Suppressor macrophage (primary cell): ENCODE measurements around the gene KIF21B.
"Not testable (repeated sequence)": the region's sequence is repeated elsewhere in the genome, so short reads cannot be mapped to it uniquely, and the experiment has no call there.

Experiments used
- DNase-seq, 4 experiments: peaks; one replicate each; pipeline ENCODE4 v3.0.0-alpha.2; 2020 to 2022

Gene KIF21B

DNA sequence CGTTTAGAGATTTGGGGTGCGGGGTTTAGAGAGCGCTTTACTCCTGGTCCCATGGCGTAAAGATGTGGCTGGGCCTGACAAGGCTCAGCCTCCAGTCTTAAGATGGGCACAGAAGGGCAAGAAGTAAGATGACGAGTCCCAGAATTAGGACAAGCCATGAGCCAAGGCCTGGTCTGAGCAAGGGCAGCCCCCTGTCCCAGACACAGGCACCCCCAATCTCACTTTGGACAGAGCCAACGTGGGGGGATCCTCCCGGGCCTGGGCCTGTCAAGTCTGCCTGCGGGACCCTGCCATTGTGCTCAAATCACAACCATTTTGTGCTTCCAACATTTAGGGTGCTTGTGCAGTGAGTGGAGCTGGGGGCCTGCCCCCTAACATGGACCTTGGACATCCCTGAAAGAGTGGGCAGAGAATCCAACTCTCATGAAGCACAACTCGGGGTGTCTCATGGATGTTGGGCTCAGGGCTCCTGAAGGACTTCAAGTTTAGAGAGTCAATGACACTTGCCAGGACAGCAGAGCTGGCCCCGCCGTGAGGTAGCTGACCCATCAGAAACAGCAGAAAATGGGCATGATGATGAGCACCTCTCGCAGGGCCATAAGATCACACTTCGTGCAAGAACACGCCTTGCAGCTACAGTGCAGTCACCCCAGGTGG, 52.6 kb downstream of the KIF21B start:
- DNase-seq, result no peak

DNA sequence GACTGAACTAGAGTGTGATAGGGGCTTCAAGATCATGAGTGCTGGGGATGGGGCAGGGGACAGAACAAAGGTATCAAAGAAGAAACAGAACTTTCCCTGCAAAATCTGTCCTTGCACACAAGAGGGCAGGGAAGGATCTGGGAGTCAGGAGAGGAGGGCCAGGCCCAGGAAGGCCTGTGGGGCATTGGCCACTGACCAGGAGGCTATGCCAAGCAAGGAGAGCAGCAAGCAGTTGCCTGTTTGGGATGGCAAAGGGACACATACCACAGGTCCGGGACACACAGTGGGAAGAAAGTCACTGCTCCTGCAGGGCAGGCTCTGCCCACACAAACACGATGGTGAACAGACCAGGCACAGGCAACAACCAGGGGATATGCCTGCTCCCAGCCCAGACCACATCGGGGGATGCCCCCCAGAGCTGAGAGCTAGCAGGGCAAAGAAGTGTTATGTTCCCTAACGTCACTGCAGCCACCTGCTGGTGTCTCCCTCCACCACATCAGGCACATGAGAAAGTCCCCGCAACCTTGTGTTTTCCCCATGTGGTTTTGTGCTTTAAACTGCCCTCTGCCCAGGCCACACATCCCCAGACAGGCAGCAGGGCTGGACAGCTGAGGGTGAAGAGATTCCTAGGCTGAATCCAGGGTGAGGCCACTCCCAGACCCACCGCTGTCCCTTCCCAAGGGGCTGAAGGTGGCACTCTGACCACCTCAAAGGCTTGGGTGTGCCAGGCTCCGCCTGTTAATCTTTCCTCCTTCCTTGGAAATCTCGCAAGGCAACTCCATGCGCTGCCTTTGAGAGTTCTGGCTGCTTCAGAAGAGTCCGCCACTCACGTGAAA, 53.6 kb downstream of the KIF21B start:
- DNase-seq, result no peak

DNA sequence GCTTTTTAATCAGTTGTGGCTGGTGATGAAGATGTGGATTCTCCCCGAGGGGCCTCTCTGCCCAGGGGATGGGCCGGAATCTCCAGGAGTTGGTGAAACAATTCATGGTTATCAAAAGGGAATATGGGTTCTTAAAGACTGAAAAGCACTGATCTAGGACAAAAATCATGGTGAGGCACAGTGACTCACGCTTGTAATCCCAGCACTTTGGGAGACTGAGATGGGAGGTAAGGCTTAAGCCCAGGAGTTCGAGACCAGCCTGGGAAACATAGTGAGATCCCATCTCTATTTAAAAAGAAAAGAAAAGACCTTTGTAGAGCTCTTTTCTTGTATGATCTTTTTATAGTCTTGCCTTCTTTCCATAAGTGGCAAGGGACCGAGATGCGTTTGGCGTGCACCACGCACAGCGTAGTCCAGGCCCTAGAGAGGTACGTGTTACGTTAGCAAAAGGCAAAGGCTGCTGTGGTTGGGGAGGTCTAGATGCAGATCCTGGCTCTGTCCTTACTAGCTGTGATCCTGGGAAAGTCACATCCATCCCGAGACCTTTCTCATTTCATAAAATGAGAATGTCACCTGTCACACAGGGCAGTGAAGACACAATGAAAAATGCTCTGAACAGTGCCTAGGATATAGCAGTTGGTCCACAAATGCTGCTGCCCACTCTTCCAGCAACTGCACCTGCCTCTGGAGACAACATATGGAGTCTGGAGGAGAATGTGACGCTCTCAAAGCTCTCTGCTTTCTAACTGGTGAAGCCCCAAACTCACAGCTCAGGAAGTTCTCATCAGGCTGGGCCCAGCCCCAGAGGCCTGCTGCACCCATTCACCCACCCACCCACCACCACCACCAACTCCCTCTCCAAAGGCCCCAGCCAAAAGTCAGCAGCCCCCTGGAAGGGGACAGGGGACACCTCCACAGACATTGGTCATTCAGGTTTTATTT, 54.8 kb downstream of the KIF21B start:
- DNase-seq, result no peak

DNA sequence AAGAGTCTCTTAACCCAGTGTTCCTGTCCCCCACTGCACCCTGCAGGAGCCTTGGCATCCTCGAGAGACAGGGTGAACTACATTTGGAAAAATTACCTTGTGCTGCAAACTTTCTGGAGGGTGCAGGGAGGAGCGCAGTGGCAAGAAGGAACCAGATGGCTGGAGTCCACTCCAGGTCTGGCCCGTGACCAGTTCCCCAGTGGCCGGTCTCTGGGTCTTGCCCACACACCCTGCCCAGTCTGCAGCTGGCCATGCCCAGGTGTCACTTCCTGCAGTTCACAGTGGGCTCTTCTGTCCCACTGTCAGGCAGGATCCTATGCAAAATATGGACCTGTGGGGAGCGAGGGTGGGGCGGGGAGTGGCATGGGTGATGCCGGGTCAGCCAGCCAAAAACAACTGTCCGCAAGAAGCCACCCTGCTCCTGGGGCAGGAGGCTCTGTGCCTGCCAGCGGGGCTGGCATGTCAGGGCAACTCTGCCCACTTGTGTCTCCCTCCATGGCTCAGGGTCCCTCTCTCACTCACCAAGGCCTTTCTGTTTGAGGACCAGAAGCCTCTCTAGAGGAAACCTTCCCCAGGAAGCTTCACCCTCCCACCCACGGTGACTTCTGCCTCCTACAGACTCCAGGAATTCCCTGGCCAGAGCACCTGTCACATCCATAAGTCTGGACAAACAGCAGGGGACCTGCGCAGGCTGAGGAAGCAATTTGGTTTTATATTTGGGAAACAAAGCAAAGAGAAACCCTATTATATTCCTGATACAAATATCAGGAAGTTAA, 55.6 kb downstream of the KIF21B start:
- DNase-seq, result no peak

DNA sequence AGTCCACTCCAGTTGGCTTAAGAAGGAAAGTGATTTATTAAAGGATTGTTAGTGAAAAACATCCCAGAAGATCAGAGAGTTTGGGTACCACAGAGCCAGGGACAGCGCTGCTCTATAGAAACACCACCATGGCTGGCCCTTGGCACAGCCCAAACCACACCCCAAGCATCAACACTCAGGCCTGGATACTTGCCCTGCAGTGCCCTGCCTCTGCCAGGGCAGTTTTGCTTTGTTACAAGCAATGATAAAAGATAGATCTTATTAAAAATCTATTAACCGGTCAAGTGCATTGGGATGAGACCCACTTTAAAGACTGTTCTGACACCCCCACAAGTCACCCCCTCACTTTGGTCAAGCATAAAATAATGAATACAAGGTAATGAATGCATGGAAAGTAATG, 56.6 kb downstream of the KIF21B start:
- DNase-seq, result no peak

DNA sequence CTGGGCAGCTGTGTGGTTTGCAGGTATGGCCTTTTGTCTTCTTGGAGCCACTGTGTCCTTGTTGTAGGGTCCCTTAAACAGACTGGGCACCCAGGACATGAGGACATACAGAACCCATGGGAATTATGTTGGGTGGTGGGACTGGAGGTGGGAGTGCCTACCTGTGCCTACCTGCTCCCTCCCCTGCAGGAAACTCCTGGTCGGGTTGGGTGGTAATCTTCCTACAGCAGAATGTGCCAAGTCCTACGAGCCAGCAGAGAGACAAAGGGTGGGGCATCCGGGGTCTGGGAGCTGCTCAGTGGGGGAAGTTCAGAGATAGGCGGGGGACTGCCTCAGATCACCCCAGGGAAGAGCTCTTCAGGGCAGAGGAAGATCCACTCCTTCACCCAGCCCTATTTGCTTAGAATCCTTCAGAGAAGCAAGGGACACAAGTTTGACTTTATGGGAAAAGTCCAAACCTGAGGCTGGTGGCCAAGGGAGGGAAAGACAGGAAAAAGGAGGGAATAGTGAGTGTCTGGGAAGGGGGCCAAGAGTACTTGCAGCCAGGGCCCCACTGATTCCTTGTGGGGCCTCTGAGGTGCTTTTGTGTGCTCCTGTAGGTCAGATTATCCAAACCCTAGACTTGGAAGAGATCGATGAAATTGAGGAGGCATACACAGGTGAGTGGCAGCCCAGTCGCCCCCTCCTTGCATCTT, 58.3 kb downstream of the KIF21B start:
- no peak for DNase-seq

DNA sequence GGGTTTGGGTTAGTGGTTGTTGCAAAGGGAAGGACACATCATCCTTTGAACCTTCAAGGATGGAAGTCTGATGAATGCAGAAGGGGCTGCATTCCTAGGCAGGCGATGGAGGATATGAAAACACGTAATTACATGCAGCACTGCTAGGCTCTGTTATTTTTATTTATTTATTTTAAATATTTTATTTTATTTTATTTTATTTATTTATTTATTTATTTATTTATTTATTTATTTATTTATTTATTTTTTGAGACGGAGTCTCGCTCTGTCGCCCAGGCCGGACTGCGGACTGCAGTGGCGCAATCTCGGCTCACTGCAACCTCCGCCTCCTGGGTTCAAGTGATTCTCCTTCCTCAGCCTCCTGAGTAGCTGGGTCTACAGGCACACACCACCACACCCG, 59.6 kb downstream of the KIF21B start:
- DNase-seq, result not testable (repeated sequence)

DNA sequence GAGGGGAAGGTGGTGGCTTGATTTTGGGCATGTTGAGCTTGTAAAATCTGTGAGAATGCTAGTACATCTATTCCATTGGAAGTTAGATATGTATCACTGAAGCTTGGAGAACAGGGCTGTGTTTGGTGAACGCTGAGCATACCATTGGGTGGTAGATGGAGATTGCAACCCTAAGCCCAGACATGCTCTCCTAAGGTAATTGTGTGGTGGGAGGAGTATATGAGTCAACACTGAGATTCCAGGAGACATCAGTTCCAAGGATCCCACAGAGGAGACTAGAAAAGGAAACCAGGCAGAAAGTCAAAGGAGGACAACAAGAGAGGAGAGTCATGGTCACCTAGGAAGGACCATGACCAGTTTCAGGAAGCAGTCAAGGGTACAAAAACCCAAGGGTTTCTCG, 60.4 kb downstream of the KIF21B start:
- no peak for DNase-seq

DNA sequence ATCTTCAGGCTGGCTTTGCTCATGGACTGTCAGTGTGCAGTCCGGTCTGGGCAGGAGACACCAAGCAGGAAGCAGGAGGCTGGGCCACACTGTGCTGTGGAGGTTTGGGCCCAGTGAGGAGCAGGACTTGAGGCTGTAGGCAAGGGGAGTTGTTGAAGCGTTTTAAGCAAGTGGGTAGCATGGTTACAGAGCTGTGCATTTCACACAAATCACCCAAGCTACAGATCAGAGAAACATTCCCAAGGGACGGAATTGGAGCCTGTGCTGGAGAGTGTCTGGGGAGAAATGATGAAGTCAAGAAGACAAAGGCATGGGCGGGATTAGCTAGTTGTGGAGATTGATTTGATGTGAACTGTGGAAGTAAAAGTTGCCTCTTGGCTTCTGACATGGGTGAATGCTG, 60.9 kb downstream of the KIF21B start:
- no peak for DNase-seq

DNA sequence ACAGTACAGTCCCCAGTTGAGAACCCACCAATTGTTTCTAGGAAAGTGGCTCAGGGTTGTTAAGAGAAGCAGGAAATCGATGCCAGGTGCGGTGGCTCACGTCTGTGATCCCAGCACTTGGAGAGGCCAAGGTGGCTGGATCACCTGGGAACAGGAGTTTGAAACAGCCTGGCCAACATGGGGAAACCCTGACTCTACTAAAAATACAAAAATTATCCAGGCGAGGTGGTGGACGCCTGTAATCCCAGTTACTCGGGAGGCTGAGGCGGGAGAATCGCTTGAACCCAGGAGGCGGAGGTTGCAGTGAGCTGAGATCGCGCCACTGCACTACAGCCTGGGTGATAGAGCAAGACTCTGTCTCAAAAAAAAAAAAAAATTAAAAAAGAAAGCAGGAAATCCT, 61.4 kb downstream of the KIF21B start:
- not testable (repeated sequence) for DNase-seq

DNA sequence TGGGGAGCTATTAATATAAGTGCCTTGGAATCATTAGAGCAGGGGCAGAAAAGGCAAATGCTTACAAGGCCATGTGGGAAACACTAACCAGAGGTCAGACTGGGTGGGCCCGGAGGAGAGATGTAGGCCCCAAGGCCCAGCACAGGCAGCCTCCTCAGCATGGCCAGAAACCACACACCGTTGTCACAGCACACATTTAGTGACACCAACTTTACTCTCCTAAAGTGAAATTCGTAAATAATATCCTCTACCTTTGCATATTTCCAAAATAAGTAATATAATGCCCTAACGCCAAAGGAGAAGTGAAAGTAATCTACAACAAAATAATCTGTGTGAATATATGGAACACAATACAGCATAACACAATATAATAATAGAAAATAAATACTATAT, 62.6 kb downstream of the KIF21B start:
- DNase-seq, result no peak

DNA sequence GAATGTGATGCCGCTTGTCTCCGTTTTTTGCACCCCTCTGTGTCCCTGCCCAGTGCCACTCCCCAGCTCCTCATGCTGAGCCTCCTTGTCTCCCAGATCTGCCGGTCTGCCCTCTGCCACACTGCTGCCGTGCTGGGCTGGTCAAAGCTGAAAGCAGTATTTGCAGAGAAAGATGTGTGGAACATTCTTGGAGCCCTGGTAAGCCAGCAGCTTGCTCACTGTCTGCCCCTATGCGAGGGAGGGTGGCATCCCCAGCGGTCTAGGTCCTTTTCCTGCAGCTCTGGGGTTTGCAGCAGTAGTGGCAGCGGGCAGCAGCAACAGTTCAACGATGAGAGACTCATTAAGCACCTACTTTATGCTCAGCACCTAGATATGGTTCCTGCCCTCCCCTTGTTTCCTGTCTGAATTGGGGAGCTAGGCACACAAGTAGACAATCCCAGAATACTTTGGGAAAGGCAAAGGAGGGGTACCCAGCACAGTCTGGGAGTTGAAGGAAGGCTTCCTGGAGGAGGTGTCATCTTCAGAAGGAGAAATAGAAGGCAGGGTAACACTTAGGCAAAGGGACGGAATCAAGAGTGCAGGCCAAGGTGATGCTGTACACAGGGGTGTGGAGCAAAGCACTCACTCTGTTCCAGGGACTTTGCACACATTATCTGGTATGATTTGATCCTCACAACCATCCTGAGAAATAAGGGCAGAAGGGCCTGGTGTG, 63.1 kb downstream of the KIF21B start:
- no peak for DNase-seq

DNA sequence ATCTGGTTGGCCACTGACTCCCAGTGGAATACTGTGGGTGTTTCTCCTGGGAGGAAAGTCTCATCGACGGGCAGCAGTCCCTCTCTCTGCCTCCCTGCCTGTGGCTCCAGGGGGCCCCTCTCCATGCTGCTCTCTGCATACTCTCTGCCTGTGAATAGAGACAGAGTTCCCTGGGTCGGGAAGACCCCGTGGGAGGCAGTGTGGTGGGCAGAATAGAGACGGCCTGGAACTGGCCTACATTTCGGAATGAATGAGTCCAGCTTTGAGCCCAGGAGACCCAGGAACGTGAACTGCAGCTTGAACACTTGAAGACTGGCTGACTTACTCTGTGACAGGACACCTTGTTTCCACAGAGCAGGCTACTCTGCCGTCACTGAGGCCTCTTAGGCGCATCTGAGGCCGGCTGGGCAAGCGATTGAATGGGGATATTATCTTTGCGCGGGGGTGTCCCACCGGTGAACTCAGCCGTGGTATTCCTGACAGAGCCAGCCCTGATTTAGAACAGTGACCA, 64.0 kb downstream of the KIF21B start:
- DNase-seq, result no peak

DNA sequence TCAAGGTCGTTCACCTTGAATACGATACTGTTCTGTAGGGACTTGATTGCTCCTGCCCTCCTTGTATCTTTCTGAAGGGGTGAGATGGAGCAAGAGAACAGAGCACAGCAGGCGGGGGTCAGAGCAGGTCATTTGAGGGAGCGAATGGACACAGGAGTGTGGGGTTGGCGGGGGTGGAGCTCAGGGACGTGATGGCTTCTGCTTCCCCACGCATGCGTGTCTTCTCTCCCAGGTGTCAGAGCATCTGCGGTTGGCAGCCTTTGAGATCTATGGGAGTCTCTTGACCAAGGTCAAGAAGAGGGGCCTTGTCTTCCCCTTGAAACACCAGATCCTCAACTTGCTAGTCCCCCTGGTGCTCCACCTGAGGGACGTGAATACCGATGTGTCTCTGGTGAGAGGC, 64.9 kb downstream of the KIF21B start:
- no peak for DNase-seq

DNA sequence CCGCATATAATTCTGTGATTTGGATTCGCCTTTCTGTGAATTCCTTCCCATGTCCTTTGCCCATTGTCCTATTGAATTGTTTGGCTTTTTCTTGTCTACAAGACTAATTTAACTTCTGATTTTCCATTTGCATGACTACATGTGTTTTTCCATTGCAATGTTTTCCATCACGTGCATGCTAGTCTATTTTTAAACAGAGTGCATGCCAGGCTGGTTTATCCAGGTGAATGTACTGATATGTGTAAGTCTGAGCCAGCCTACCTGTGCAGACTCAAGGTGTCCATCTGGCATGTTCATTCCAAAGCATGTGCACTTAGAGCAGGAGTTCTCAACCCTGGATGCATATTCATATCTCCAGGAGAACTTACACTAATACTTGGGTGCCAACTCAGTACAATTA, 69.1 kb downstream of the KIF21B start:
- no peak for DNase-seq

DNA sequence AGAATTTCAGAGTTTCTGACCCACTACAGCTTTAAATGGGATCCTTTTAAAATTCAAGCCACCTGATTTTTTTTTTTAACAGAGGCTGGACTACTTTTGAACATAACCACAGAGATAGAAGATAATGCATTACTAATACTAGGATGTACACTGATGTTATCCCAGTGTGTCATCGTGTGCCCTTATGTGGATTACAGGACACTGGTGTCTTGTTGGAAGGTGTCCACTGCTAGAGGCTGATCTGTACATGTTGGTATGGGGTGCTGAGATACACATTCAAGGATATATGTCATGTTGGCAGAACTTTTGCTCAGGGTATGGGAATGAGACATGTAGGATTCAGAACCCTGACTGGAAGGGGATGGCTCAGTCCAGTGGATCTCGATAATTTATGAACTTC, 72.5 kb downstream of the KIF21B start:
- DNase-seq, result no peak

DNA sequence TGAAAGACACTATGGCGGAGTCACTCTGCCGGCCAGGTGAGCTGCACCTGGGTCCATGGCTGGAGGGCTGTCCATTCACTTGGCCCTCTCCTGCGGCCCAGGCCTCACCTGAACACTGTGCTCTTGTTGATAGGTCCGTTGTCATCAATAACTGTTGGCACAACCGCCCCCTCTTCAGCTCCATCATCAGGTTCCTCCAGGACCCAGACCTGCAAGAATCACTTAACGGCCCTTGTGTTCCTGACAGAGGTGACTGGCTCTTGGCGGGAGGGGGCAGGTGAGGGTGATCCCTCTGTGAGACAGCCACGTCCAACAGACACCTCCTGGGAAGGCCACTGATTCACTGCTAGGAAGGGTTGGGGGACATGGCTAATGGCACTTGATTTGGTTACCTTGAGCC, 73.9 kb downstream of the KIF21B start:
- no peak for DNase-seq

DNA sequence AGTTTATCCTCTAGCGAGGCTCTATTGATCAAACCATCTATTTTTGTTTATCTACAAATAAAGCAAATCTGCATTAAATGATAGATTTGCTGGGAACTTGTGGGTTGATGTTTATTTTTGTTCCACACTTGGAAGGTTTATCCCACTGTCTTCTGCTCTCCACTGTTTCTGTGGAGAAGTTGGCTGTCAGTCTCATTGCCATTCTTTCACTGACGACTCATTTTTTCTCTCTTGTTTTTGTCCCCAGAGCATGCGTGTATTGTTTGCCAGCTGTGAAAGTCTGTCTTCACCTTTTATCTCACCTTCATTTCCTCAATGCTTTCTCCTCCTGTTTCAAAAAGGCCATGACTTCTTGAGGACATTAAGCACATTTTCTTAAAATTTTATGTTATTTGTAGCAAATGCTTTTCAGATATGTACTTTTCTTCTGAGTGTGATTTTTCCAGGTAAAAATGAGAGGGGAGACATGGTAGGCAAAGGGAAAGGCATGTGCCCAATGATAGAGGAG, 76.4 kb downstream of the KIF21B start:
- DNase-seq, result no peak

DNA sequence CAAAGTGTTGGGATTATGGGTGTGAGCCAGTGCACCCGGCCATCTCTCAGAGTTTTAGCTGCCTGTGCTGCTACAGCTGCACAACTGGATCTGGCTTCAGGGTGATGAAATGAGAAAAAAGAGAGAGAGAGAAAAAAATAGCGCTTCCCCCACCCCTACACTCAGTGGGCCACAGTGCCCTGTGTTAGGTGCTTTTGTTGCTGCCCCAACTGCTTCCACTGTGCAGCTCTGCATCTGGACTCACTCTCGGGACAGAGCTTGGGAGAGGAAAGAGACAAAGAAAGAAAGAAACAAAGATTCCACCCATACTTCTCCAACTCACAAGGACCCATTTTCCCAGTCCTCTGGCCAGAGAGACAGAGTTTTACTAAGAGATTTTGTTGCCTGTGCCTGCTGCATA, 78.4 kb downstream of the KIF21B start:
- DNase-seq, result no peak

DNA sequence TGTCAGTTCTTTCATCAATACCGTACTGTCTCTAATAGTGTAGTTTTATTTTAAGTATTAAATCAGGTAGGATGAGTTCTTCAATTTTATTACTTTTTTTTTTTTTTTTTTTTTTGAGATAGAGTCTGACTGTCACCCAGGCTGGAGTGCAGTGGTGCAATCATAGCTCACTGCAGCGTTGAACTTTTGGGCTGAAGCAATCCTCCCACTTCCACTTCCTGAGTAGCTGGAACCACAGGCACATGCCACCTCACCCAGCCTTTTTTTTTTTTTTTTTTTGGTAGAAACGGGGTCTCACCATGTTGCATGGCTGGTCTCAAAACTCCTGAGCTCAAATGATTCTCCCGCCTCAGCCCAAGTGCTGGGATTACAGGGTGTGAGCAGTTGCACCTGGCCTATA, 84.6 kb downstream of the KIF21B start:
- DNase-seq, result peak; percentile 75 to 91 (median 86)
